GM18498 (cell line): ENCODE results near the gene ENTHD1.

Experiments
- ATAC-seq: cut with Tn5 transposase; IDR thresholded peaks from one replicate; pipeline ENCODE4 v1.9.1; 2021; ENCODE audit warnings: mild to moderate bottlenecking, moderate library complexity; ENCODE audit not compliant: unreplicated experiment

Gene ENTHD1

GRCh38 chr22:39718921-39719475 is 174.6 kb downstream of the ENTHD1 start:
- no peak for ATAC-seq

- no peak for ATAC-seq
These were observed 175.4 kb downstream of the ENTHD1 start for GRCh38 chr22:39718206-39718605.

GRCh38 chr22:39717099-39717498 is 176.5 kb downstream of the ENTHD1 start:
- ATAC-seq = no peak

- ATAC-seq = no peak
These were observed 177.0 kb downstream of the ENTHD1 start for GRCh38 chr22:39716534-39716933.

GRCh38 chr22:39715778-39716495 is 177.6 kb downstream of the ENTHD1 start:
- ATAC-seq = no peak

GRCh38 chr22:39714321-39714720 is 179.2 kb downstream of the ENTHD1 start:
- ATAC-seq = no peak

GRCh38 chr22:39713799-39714290 is 179.7 kb downstream of the ENTHD1 start:
- ATAC-seq = no peak

GRCh38 chr22:39712751-39713525 is 180.6 kb downstream of the ENTHD1 start:
- ATAC-seq = no peak

- no peak for ATAC-seq
These were observed 181.5 kb downstream of the ENTHD1 start for GRCh38 chr22:39712081-39712480.

- no peak for ATAC-seq
These were observed 183.0 kb downstream of the ENTHD1 start for GRCh38 chr22:39710380-39711150.

GRCh38 chr22:39707816-39708215 is 185.7 kb downstream of the ENTHD1 start:
- no peak for ATAC-seq

- no peak for ATAC-seq
These were observed 186.2 kb downstream of the ENTHD1 start for GRCh38 chr22:39707351-39707750.

GRCh38 chr22:39706376-39707140 is 187.0 kb downstream of the ENTHD1 start:
- no peak for ATAC-seq

- no peak for ATAC-seq
These were observed 188.2 kb downstream of the ENTHD1 start for GRCh38 chr22:39705386-39705785.

GRCh38 chr22:39703928-39704639 is 189.5 kb downstream of the ENTHD1 start:
- no peak for ATAC-seq

- ATAC-seq = no peak
These were observed 190.5 kb downstream of the ENTHD1 start for GRCh38 chr22:39703091-39703490.

- no peak for ATAC-seq
These were observed 193.0 kb downstream of the ENTHD1 start for GRCh38 chr22:39700565-39700964.

- ATAC-seq = no peak
These were observed 193.8 kb downstream of the ENTHD1 start for GRCh38 chr22:39699631-39700360.
